ENCODE results near the gene STK39. TPM values are rescaled to one million over a fixed set of nuclear protein-coding genes. Genes with fewer than 3 reads are reported as not detected.

STK39 gene
- total and polyA plus RNA-seq, 9 of the 15 experiments (the other 6 are each of a cell fraction or from before 2014, with no cell fraction given): 0.19 to 0.76 (median 0.51) TPM

- no peaks in the 10 kb centered on the region for H4K20me1 ChIP-seq (replicated peaks; ENCODE audit: control insufficient read depth, insufficient read depth, low read length)
- peaks cover 0 to 8% of the 10 kb centered on the region in 2 experiments; a peak in 3 of 5 replicates for H3K27me3 ChIP-seq (ENCODE audit: control insufficient read depth in 2 of 2, insufficient read depth in 2 of 2, low read length in 2 of 2)
- no peak overlapping the region for H3K4me3 ChIP-seq
- H3K79me2 ChIP-seq (ENCODE audit: control insufficient read depth, insufficient read depth, low read length): no peaks in the 10 kb centered on the region
- POLR2A ChIA-PET: interaction anchor here (0.7 to 1.6 kb wide), 2 partner anchors 10 to 36 kb away, joined by 3 to 6 read pairs; no protein-coding TSS in a partner anchor
- no peak overlapping the region for H3K4me2 ChIP-seq (ENCODE audit: insufficient read depth, low read length)
- no peaks in the 10 kb centered on the region for H3K4me1 ChIP-seq (replicated peaks in 1 of 2; ENCODE audit: control insufficient read depth in 2 of 2, insufficient read depth in 2 of 2, low read length in 2 of 2)
- no TSS peak for BruUV-seq (replicated peaks)
- H2AFZ ChIP-seq (ENCODE audit: low read depth, low read length): no peak overlapping the region
- under 1% methylated on average over 6 of the region's 6 CpGs for WGBS (ENCODE audit: insufficient coverage, low coverage, missing lambda C conversion rate)
- no peaks in the 10 kb centered on the region for H3K9me1 ChIP-seq (ENCODE audit: control insufficient read depth, insufficient read depth, low read length)
- DNase-seq (ENCODE audit: extremely low read depth in 1 of 4, low spot score in 3 of 4) (no peak), FAIRE-seq (no peak), ATAC-seq (no peak)
- H3K36me3 ChIP-seq (ENCODE audit: control insufficient read depth, insufficient read depth, low read length): no peaks in the 10 kb centered on the region
- intact Hi-C loops (cut with micrococcal nuclease) (no loop called here), in situ Hi-C loops (cut with MboI) (no loop called here)
- no peak overlapping the region for H3K27ac ChIP-seq (ENCODE audit: extremely low read depth, low read depth, low read length)
- no peak for TF ChIP-seq NCOA1 (IDR thresholded peaks at IDR 0.05; ENCODE audit: low read depth)
- TF ChIP-seq CBX5 (IDR thresholded peaks at IDR 0.05; ENCODE audit: borderline replicate concordance, low read depth): no peak
- TF ChIP-seq RBBP5 (IDR thresholded peaks at IDR 0.05; ENCODE audit: borderline replicate concordance, insufficient read depth, low read length, poor library complexity, severe bottlenecking): no peak
- TF ChIP-seq, protein P1, sequence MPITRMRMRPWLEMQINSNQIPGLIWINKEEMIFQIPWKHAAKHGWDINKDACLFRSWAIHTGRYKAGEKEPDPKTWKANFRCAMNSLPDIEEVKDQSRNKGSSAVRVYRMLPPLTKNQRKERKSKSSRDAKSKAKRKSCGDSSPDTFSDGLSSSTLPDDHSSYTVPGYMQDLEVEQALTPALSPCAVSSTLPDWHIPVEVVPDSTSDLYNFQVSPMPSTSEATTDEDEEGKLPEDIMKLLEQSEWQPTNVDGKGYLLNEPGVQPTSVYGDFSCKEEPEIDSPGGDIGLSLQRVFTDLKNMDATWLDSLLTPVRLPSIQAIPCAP (CRISPR knock-in tag; IDR thresholded peaks at IDR 0.05; ENCODE audit: borderline replicate concordance): no peak
- TF ChIP-seq SMARCA5 (IDR thresholded peaks at IDR 0.05): no peak
- no peak overlapping the region for H3K9ac ChIP-seq (ENCODE audit: insufficient read depth in 1 of 2, low read depth in 2 of 2, low read length in 2 of 2)
- H3K9me3 ChIP-seq (replicated peaks; ENCODE audit: control insufficient read depth, insufficient read depth, low read depth, low read length): no peaks in the 10 kb centered on the region
- CTCF ChIA-PET (ENCODE audit: low intra/inter-chr PET ratio): no interaction called here
These were observed 55.2 kb downstream of the STK39 start for GRCh38 chr2:168191955-168192785.

Data from K562 (cell line).